Neural cell (in vitro differentiated cells): ENCODE measurements around the gene RHOBTB3. TPM values are rescaled to one million over a fixed set of nuclear protein-coding genes. Genes with fewer than 3 reads are reported as not detected.

Experiments
- H2AFZ ChIP-seq: fragments of 200-600, 300-800 bp; sonication (generic), shearing (Covaris generic); 2 replicates; pipeline ENCODE4 v1.6.0; 2014; ENCODE audit warnings: low read depth, mild to moderate bottlenecking, antibody characterized with exemption, low read length, moderate library complexity
- H3F3A ChIP-seq: fragments of 200-600 bp; shearing (Covaris generic); 2 replicates; pipeline ENCODE4 v1.6.1; 2016; ENCODE audit warnings: mild to moderate bottlenecking, moderate library complexity, mixed read lengths, antibody characterized with exemption, low read length; ENCODE audit not compliant: insufficient read depth, poor library complexity, severe bottlenecking
- H3K27ac ChIP-seq: fragments of 200-600, 300-800 bp; sonication (generic), shearing (Covaris generic); 2 replicates; pipeline ENCODE4 v1.5.1; 2014; ENCODE audit warnings: mild to moderate bottlenecking, low read length, moderate library complexity
- H3K27me3 ChIP-seq: fragments of 300-800, 200-600 bp; sonication (generic), shearing (Covaris generic); 2 replicates; pipeline ENCODE4 v1.6.0; 2014; ENCODE audit warnings: mild to moderate bottlenecking, low read depth, low read length, moderate library complexity; ENCODE audit not compliant: insufficient read depth
- H3K36me3 ChIP-seq: fragments of 300-800, 200-600 bp; sonication (generic), shearing (Covaris generic); 2 replicates; pipeline ENCODE4 v1.5.1; 2014; ENCODE audit warnings: mild to moderate bottlenecking, antibody characterized with exemption, low read length, moderate library complexity; ENCODE audit not compliant: insufficient read depth
- H3K4me2 ChIP-seq: fragments of 300-800, 200-600 bp; sonication (generic), shearing (Covaris generic); 2 replicates; pipeline ENCODE4 v1.6.0; 2014; ENCODE audit warnings: mild to moderate bottlenecking, low read length
- H3K4me3 ChIP-seq: fragments of 300-800, 200-600 bp; sonication (generic), shearing (Covaris generic); 2 replicates; pipeline ENCODE4 v1.5.1; 2014; ENCODE audit warnings: mild to moderate bottlenecking, low read length, moderate library complexity
- H3K79me2 ChIP-seq: fragments of 200-600 bp; shearing (Covaris generic); replicated peaks from 2 replicates; pipeline ENCODE4 v1.6.0; 2014; ENCODE audit warnings: mild to moderate bottlenecking, low read length, moderate library complexity; ENCODE audit not compliant: insufficient read depth
- H3K9ac ChIP-seq: fragments of 300-800, 200-600 bp; sonication (generic), shearing (Covaris generic); 2 replicates; pipeline ENCODE4 v1.6.1; 2016; ENCODE audit warnings: mild to moderate bottlenecking, low read length, mixed read lengths
- H3K9me2 ChIP-seq: fragments of 200-600 bp; shearing (Covaris generic); 2 replicates; pipeline ENCODE4 v1.6.1; 2016; ENCODE audit warnings: mild to moderate bottlenecking, low read length, mixed read lengths; ENCODE audit not compliant: insufficient read depth
- H3K9me3 ChIP-seq: fragments of 200-600, 300-800 bp; sonication (generic), shearing (Covaris generic); 2 replicates; pipeline ENCODE4 v1.6.1; 2016; ENCODE audit warnings: mild to moderate bottlenecking, mixed run types, low read length, moderate library complexity, mixed read lengths
- H4K20me1 ChIP-seq: fragments of 200-600 bp; shearing (Covaris generic); 2 replicates; pipeline ENCODE4 v1.6.1; 2016; ENCODE audit warnings: mild to moderate bottlenecking, mixed run types; ENCODE audit not compliant: insufficient read depth
- CTCF ChIP-seq: fragments of 450-650 bp; IDR thresholded peaks from 2 replicates; pipeline ENCODE4 v1.5.1; 2014; ENCODE audit warnings: antibody characterized with exemption, mild to moderate bottlenecking, moderate library complexity; ENCODE audit not compliant: poor library complexity, severe bottlenecking
- EP300 ChIP-seq: fragments of 450-650 bp; conservative IDR thresholded peaks from 2 replicates; pipeline ENCODE4 v1.6.1; 2014; ENCODE audit warnings: antibody characterized with exemption, mild to moderate bottlenecking, moderate library complexity; ENCODE audit not compliant: poor library complexity, severe bottlenecking
- EZH2 ChIP-seq: fragments of 200-600, 300-800 bp; shearing (Covaris generic), sonication (generic); IDR thresholded peaks from 2 replicates; pipeline ENCODE4 v1.6.1; 2014; ENCODE audit warnings: antibody characterized with exemption, low read length, borderline replicate concordance, mild to moderate bottlenecking; ENCODE audit not compliant: insufficient read depth, poor library complexity, severe bottlenecking
- MXI1 ChIP-seq: fragments of 450-650 bp; conservative IDR thresholded peaks from 2 replicates; pipeline ENCODE4 v1.6.1; 2014; ENCODE audit warnings: antibody characterized with exemption, mild to moderate bottlenecking; ENCODE audit not compliant: poor library complexity, severe bottlenecking
- POLR2AphosphoS5 ChIP-seq: IDR thresholded peaks from 2 replicates; pipeline ENCODE4 v1.6.1; 2012
- RAD21 ChIP-seq: fragments of 450-650 bp; conservative IDR thresholded peaks from 2 replicates; pipeline ENCODE4 v1.6.1; 2014; ENCODE audit warnings: antibody characterized with exemption, mild to moderate bottlenecking, moderate library complexity
- REST ChIP-seq: IDR thresholded peaks from 2 replicates; pipeline ENCODE4 v1.6.1; 2012; ENCODE audit warnings: borderline replicate concordance
- SMC3 ChIP-seq: fragments of 450-650 bp; conservative IDR thresholded peaks from 2 replicates; pipeline ENCODE4 v1.6.1; 2014; ENCODE audit warnings: antibody characterized with exemption, mild to moderate bottlenecking, moderate library complexity; ENCODE audit not compliant: poor library complexity
- TAF1 ChIP-seq: IDR thresholded peaks from 2 replicates; pipeline ENCODE4 v1.6.1; 2012; ENCODE audit warnings: low read depth
- polyA plus RNA-seq: library from polyadenylated mRNA; depleted of rRNA; stranded (reverse); fragments of >200 nt; gene quantifications from 2 replicates; pipeline ENCODE4 v1.2.3, GENCODE V29; 2014

The RHOBTB3 gene
- polyA plus RNA-seq, 1 donor from 2014 or later, result 99.4 TPM

DNA sequence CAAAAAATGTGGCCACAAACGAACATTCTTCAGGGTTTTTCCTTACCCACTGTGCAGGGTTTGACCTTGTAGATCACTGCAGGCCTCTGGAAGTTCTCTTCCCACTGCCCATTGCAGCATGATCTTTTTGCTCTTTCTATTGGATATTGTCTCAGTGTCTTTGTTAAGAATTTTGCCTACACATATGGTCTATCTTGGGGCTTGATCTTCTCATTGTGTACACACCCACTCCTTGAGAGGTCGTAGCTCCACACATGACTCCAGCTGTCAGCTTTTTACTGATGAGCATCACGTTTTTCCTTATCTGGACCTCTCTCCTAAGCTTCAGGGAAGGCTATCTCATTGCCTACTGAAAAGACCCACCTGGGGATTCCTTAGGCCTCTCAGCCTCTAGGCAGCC, 94.4 kb downstream of the RHOBTB3 start (continued):
- TF ChIP-seq MXI1, result no peak

DNA sequence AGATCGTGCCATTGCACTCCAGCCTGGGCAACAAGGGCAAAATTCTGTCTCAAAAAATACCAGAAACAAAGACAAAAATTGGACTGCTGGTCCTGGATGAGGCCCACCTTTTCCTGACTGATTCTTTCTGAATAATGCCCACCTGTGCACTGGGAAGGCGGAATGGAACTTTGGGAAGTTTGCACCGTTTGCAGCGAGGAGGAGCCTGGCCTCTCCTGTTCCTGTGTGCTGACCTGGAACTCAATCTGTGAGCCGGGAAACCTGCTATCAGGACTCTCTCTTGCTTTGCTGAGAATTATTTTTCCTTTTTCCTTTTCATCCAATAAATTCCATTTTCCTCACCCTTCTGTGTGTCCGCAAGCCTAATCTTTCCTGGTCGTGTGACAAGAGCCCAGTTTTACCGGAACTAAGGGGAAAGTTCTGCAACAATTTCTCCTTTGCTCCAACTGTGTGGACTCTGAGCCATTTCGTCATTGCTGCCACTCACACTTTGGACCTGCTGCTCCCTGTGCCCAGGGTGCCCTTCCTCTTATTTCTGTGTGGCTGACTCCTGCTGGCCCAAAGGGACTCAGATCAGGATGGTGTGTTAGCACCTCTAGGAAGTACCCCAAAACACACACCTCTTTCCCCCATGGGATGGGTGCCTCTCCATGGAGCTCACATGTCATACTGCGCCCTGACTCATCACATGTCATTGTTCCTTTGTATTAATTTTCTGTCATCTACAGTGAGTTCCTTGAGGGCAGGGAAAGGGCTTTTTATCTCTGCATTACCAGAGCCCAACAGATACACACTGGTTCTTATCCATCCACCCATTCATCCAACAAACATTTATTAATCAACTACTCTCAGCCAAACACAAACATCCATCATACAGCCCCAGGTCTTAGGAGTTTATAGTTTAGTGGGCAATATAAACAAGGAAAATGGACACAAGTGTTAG, 96.1 kb downstream of the RHOBTB3 start:
- no peaks in the 10 kb centered on the region for H4K20me1 ChIP-seq

GRCh38 chr5:95827892-95828246, 96.7 kb downstream of the RHOBTB3 start:
- Histone ChIP-seq H3K27me3 (no peaks in the 10 kb centered on the region), H2AFZ (no peak overlapping the region), H3K9me2 (no peaks in the 10 kb centered on the region), H4K20me1 (no peaks in the 10 kb centered on the region), H3K9ac (no peak overlapping the region), H3K4me2 (no peak overlapping the region), H3K27ac (no peak overlapping the region), H3F3A (no peaks in the 10 kb centered on the region), H3K79me2 (no peaks in the 10 kb centered on the region), H3K4me3 (no peak overlapping the region), H3K36me3 (no peaks in the 10 kb centered on the region), H3K9me3 (no peaks in the 10 kb centered on the region)
- TF ChIP-seq MXI1, result no peak
- no peak for TF ChIP-seq CTCF
- no peak for TF ChIP-seq RAD21
- no peak for TF ChIP-seq EP300
- no peak for TF ChIP-seq SMC3
- no peak for TF ChIP-seq REST
- no peak for TF ChIP-seq TAF1
- TF ChIP-seq EZH2, result no peak
- TF ChIP-seq POLR2AphosphoS5, result no peak

More for the DNA sequence above, 96.1 kb downstream of the RHOBTB3 start:
- H3K9ac ChIP-seq, result no peak overlapping the region
- no peaks in the 10 kb centered on the region for H3K27me3 ChIP-seq
- no peak overlapping the region for H3K27ac ChIP-seq
- no peak overlapping the region for H3K4me2 ChIP-seq
- H3F3A ChIP-seq, result no peaks in the 10 kb centered on the region
- TF ChIP-seq SMC3 (no peak), MXI1 (no peak), CTCF (no peak), POLR2AphosphoS5 (no peak), TAF1 (no peak), EZH2 (no peak), RAD21 (no peak)
- no peaks in the 10 kb centered on the region for H3K79me2 ChIP-seq
- H3K9me3 ChIP-seq, result no peaks in the 10 kb centered on the region
- H2AFZ ChIP-seq, result no peak overlapping the region
- no peaks in the 10 kb centered on the region for H3K36me3 ChIP-seq
- no peak overlapping the region for H3K4me3 ChIP-seq
- H3K9me2 ChIP-seq, result no peaks in the 10 kb centered on the region
